Measurements from ENCODE around the gene ITGAX. TPM values are rescaled to one million over a fixed set of nuclear protein-coding genes. Genes with fewer than 3 reads are reported as not detected.

ITGAX gene
- total RNA-seq, 1 donor from 2014 or later = 41.7 TPM

DNA sequence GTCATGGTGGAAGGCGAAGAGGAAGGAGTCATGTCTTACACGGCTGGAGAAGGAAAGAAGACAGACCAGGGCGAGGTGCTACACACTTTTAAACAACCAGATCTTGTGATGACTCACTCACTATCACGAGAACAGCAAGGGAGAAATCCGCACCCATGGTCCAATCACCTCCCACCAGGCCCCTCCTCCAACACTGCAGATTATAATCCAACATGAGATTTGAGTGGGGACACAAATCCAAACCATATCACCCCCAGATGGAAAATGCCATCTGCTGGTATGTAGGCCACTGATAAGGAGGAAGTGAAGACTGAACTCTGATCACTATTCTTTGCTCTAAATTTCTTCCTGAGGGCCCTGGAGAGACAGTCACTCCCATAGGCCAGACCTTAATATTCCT, 7.5 kb upstream of the ITGAX start:
- intact Hi-C loops (cut with micrococcal nuclease) = no loop called here

DNA sequence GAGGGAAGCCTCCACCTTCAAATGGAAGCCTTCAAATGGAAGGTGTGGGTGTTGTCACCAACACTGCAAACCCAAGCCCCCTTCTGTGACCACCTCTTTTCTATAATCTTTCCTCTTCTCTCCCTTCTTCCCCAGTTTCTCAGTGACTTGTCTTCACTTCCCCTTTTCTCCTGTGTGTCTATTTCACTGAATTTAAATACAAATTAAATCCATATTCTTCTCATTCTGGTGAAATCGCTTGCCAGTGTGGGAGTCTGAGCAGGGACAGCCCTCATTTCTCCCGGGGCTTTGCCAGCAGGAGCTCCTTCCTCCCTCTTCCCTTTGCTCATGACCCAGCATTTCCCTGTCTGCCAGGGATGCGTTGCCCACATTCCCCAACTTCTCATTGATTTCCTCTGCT, 6.4 kb upstream of the ITGAX start:
- intact Hi-C loops (cut with micrococcal nuclease) = no loop called here

DNA sequence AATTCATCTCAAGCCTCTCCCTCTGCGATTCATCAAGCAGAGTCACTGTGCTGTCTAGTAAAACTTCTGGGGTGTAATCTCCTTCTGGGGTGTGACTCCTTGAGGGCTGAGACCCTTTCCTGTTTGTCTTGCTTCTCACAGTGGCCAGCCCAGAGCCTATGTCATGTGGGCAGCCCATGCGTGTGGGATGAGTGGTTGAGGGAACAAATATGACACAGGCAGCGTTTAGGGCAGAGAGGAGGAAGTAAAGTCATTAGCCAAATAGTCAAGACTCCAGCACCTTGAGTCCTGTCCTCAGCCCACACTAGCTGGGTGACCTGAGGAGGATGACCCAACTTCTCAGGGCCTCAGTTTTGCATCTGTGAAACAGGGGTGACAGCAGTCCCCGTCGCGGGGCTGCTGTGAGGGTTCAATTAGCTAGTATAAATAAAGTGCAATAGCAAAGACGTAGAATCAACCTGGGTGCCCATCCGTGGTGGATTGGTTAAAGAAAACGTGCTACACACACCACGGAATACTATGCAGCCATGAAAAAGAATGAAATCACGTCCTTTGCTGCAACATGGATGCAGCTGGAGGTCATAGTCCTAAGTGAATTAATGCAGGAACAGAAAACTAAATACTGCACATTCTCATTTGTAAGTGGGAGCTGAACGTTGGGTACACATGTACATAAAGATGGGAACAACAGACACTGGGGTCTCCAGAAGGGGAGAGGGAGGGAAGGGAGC, 4.5 kb upstream of the ITGAX start:
- intact Hi-C loops (cut with micrococcal nuclease) = loop anchor here (5.0 kb wide), 1 partner anchor 168 kb away; the partner anchor contains the start of gene FUS

GRCh38 chr16:31351246-31351941, 3.6 kb upstream of the ITGAX start:
- intact Hi-C loops (cut with micrococcal nuclease) = loop anchor here (5.0 kb wide), 1 partner anchor 169 kb away; the partner anchor contains the start of gene FUS

- intact Hi-C loops (cut with micrococcal nuclease) = loop anchor here (5.0 kb wide), 1 partner anchor 170 kb away; the partner anchor contains the start of gene FUS
Measured at GRCh38 chr16:31351942-31352325, 3.0 kb upstream of the ITGAX start.

DNA sequence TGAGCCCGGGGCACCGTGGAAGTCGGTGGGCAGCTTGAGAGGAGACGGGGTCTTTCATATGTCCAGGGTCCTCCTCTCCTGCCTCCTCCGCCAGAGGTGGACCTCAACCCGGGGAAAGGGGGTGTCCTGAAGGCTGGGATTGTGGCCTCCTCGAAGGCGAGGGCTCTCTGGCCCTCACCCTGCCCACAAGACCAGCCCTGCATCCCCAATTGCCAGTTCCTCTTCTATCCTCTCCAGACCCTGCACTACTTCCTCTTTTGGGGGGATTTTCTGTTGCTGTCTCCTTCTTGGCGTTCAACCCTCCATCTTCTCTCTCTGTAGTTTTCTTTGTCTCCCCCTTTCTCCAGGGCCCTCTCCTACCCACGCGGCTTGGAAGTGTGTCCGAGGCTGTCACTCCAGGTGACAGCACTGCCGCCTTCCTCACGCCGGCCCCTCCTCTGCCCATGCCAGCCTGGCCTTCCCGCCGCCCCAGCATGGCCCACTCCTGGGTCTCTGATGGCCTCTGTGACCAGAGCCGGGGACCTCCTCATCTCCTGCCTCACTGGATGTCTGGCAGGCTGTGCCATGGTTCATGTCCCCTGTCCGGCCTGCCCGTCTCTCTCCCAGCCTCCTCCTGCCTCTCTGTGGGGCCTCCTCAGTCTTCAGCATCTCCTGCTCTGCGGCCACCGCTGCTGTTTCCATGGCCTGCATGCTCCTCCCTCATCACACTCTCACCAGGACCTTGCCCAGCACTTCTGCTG, 2.4 kb upstream of the ITGAX start:
- intact Hi-C loops (cut with micrococcal nuclease) = loop anchor here (5.0 kb wide), 1 partner anchor 170 kb away; the partner anchor contains the start of gene FUS

DNA sequence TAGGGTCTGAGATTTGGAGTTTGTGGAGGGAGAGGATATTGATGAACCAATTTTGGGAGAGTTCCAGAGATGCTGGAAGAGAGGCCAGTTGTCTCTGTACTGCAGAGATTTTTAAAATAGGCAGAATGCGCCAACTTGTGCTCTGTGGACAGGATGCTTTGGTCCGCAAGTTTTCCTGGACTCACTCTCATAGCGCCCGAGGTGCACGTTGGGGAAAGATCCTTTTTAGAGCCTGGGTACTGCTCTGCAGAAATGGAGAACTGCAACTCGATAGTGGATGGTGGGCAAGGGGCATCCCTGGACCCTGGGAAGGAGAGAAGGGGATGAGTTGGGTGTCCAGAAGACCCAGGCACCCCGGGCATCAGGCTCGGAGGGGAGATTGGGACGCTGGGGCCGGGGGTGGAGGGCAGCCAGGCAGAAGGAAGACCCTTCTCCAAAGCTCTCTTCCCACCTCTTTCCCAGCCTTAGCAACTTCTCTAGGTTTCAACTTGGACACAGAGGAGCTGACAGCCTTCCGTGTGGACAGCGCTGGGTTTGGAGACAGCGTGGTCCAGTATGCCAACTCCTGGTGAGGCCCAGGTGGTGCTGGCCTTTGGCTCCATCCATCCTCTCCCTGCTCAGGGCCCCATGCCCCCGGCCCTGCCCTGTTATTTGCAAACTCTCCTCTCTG, 590 bp downstream of the ITGAX start:
- intact Hi-C loops (cut with micrococcal nuclease) = loop anchor here (2.0 to 5.0 kb wide), 2 partner anchors 65 to 153 kb away; partner anchors contain the start of gene PYCARD

GRCh38 chr16:31356566-31357323, 1.8 kb downstream of the ITGAX start:
- intact Hi-C loops (cut with micrococcal nuclease) = loop anchor here (5.0 kb wide), 1 partner anchor 154 kb away; the partner anchor contains the start of gene PYCARD

DNA sequence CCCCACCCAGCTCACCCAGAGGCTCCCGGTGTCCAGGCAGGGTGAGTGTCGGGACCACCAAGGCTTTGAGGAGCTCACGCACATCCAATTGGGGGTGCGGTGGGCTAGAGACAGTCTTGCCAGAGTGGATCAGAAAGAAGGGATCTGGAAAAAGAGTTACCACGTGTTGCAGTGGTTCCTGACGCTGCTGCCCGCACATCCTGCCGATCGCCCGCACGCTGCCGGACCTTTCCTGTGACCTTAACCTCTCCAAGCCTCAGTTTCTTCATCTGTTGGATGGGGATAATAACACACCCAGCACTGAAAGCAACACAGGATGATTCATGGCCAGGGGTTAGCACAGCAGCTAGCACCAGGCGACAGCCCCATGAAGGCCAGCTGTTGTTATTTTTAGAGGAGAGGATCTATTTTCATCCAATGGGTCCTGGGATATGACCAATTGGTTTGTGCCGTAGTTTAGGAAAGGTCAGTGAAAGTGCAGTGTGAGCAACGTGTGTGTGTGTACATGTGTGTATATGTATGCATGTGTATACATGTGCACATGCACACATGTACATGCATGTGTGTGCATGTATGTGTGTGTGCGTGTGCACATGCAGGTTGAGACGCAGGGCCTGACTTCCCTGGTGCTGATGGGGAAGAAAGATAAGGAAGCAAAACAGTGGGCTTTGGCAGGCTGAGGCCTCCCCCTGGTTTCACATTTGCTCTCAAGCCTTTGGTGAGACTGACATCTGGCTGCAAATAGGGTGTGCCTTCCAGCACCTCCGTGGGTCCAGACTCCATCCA, 2.5 kb downstream of the ITGAX start:
- intact Hi-C loops (cut with micrococcal nuclease) = loop anchor here (5.0 kb wide), 1 partner anchor 155 kb away; the partner anchor contains the start of gene PYCARD

GRCh38 chr16:31360251-31360650, 5.3 kb downstream of the ITGAX start:
- intact Hi-C loops (cut with micrococcal nuclease) = no loop called here

DNA sequence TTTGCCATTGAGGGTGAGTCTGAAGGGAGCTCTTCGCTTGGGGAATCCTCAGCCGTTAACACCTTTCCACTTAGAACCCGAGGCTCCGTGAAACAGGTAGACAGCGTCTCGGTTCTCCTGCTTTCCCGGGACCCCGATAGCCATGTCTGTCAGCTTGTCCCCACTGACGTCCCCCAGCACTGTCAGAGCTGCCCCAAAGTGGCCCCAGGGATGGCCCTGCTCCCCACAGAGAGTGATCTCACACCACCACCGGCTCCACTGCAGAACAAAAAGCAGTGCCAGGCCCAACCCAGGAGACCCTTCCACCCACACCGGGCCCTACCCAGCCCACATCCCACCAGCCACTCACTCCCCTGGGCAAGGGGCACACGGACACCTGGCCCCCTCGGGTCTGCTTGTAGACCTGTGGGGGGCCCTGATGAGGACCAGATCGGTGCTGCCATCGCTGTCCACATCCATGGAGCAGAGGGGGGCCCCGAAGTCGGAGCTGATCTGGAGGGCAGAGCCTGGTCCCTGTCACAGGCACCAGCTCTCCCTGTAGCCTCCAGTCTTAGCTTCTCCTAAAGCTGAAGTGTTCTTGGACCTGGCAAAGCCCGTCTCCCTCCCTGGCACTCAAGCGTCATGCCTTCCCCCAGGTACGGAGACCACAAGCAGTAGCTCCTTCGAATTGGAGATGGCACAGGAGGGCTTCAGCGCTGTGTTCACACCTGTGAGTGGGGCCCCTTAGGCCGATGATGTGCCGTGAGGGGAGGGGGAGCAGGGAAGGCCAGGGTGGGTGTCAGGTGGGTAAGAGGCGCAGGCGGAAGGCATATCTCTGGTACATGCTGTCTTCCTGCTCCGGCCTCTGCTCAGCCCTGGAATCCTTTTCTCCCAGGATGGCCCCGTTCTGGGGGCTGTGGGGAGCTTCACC, 6.5 kb downstream of the ITGAX start:
- intact Hi-C loops (cut with micrococcal nuclease) = no loop called here

DNA sequence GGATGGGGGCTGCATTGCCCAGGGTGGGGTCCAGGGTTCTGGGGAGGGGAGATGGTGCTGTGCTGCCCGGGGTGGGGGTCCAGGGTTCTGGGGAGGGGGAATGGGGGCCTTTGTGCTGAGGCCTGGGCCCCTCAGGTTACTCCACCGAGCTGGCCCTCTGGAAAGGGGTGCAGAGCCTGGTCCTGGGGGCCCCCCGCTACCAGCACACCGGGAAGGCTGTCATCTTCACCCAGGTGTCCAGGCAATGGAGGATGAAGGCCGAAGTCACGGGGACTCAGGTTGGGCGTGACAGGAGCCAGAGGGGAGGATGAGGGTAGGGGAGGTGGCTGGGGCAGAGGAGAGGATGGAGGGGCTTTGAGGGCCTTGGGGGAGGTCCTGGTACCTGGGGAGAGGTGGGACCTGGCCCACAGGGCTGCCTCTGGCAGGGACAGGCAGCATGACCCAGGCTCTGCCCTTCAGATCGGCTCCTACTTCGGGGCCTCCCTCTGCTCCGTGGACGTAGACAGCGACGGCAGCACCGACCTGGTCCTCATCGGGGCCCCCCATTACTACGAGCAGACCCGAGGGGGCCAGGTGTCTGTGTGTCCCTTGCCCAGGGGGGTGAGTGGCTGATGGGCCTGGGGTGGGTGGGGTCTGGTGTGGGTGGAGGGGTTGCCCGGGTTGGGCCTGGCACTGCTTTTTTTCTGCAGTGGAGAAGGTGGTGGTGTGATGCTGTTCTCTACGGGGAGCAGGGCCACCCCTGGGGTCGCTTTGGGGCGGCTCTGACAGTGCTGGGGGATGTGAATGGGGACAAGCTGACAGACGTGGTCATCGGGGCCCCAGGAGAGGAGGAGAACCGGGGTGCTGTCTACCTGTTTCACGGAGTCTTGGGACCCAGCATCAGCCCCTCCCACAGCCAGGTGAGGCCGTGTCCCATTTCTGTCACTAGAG, 7.8 kb downstream of the ITGAX start:
- intact Hi-C loops (cut with micrococcal nuclease) = no loop called here

DNA sequence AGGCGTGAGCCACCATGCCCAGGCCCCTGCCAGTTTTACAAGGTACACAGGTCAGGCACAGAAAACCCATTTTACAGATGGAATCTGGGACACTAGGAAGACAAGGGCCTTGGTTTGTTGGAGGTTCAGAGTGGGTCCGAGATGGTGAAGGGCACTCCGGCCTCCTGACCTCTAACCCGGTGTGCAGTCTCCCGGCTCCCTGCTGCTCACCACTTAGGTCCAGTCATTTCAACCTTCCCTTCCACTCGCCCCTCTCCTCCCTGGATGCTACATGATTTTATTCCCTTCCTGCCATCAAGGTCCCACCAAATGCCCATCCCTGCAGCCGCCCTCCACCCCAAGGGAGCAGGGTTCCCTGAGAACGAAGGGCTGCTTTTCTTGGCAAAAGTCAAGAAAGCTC, 8.7 kb downstream of the ITGAX start:
- intact Hi-C loops (cut with micrococcal nuclease) = no loop called here

DNA sequence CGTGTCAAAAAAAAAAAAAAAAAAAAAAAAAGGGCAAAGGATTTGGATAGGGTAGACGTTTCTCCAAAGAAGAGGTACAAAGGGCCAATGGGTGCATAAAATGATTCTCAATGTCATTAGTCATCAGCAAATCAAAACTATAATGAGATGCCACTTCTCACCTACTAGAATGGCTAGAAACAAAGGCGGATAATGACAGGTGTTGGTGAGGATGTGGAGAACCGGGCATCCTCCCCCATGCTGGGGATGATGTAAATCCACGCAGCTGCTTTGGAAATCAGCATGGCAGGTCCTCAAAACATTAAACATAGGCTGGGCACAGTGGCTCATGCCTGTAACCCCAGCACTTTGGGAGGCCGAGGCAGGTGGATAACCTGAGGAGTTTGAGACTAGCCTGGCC, 9.4 kb downstream of the ITGAX start:
- intact Hi-C loops (cut with micrococcal nuclease) = no loop called here

GRCh38 chr16:31365131-31365865, 10.3 kb downstream of the ITGAX start:
- intact Hi-C loops (cut with micrococcal nuclease) = no loop called here

DNA sequence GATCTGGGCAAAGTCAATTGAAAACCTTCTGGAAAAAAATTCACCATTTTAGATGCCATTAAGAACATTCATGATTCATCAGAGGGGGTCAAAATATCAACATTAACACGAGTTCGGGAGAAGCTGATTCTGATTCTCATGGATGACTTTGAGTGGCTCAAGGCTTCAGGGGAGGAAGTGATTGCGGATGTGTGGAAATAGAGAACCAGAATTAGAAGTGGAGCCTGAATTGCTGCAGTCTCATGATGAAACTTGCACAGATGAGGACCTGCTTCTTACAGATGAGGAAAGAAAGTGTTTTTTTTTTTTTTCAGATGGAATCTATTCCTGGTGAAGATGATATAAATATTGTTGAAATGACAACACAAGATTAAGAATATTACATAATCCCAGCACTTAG, 12.9 kb downstream of the ITGAX start:
- intact Hi-C loops (cut with micrococcal nuclease) = no loop called here

GRCh38 chr16:31371008-31371407, 16.0 kb downstream of the ITGAX start:
- intact Hi-C loops (cut with micrococcal nuclease) = no loop called here

All from T-helper 2 cell treated with Interferon-gamma antibody and Interleukin-4, amounts not matched to agents 100 ng/mL and 5 ng/mL, for 36 hours (primary cell).